ENCODE results near the gene GPX7. TPM values are rescaled to one million over a fixed set of nuclear protein-coding genes. Genes with fewer than 3 reads are reported as not detected.

The GPX7 gene
- total RNA-seq, 1 experiment from 2014 or later = not detected

DNA sequence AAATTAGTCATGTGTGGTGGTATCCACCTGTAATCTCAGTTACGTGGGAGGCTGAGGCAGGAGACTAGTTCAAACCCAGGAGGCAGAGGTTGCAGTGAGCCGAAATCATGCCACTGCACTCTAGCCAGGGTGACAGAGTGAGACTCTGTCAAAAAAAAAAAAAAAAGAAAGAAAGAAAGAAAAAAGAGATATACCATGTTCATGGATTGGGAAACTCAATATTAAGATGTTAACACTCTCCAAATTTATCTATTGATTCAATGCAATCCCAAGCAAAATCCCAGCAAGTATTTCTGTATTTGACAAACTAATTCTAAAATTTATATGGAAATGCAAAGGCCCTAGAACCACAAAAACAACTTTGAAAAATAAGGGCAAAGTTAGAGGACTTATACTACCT is 19.8 kb downstream of the GPX7 start:
- no peaks in the 10 kb centered on the region for H3K36me3 ChIP-seq (ENCODE audit: low read depth)
- H3K9me2 ChIP-seq (ENCODE audit: insufficient read depth) = no peaks in the 10 kb centered on the region
- intact Hi-C loops (cut with micrococcal nuclease; ENCODE audit: unreplicated experiment) = no loop called here
- no peaks in the 10 kb centered on the region for H3F3A ChIP-seq (ENCODE audit: insufficient read depth, low read depth)
- TF ChIP-seq EZH2 (IDR thresholded peaks at IDR 0.05; ENCODE audit: low read depth) = no peak
- TF ChIP-seq, protein P1, sequence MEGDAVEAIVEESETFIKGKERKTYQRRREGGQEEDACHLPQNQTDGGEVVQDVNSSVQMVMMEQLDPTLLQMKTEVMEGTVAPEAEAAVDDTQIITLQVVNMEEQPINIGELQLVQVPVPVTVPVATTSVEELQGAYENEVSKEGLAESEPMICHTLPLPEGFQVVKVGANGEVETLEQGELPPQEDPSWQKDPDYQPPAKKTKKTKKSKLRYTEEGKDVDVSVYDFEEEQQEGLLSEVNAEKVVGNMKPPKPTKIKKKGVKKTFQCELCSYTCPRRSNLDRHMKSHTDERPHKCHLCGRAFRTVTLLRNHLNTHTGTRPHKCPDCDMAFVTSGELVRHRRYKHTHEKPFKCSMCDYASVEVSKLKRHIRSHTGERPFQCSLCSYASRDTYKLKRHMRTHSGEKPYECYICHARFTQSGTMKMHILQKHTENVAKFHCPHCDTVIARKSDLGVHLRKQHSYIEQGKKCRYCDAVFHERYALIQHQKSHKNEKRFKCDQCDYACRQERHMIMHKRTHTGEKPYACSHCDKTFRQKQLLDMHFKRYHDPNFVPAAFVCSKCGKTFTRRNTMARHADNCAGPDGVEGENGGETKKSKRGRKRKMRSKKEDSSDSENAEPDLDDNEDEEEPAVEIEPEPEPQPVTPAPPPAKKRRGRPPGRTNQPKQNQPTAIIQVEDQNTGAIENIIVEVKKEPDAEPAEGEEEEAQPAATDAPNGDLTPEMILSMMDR (conservative IDR thresholded peaks at IDR 0.05) = no peak
- no TSS peak for BruUV-seq (replicated peaks)
- no peaks in the 10 kb centered on the region for H3K79me2 ChIP-seq (ENCODE audit: low read depth)
- H3K27ac ChIP-seq = no peak overlapping the region
- DNase-seq = no peak
- ChIA-PET POLR2A (ENCODE audit: unreplicated experiment) (no interaction called here), CTCF (no interaction called here)
- H3K27me3 ChIP-seq (ENCODE audit: insufficient read depth, low read depth) = no peaks in the 10 kb centered on the region
- no peaks in the 10 kb centered on the region; the same call in 1 of the 2 replicates for H3K9me3 ChIP-seq (ENCODE audit: insufficient read depth, low read depth)
- H3K4me1 ChIP-seq (replicated peaks; ENCODE audit: insufficient read depth) = no peaks in the 10 kb centered on the region
- H2AFZ ChIP-seq = no peak overlapping the region
- no peak overlapping the region for H3K4me2 ChIP-seq
- no peaks in the 10 kb centered on the region for H4K20me1 ChIP-seq (ENCODE audit: insufficient read depth)
- no peak overlapping the region for H3K4me3 ChIP-seq

GRCh38 chr1:52623812-52624211 is 21.6 kb downstream of the GPX7 start:
- CTCF ChIA-PET = no interaction called here

GRCh38 chr1:52627028-52627427 is 24.9 kb downstream of the GPX7 start:
- H3K4me2 ChIP-seq = no peak overlapping the region
- H3K4me3 ChIP-seq = no peak overlapping the region
- no peaks in the 10 kb centered on the region for H3K27me3 ChIP-seq (ENCODE audit: insufficient read depth, low read depth)
- ChIA-PET POLR2A (ENCODE audit: unreplicated experiment) (no interaction called here), CTCF (interaction anchor here (0.7 kb wide), 2 partner anchors 200 to 203 kb away, joined by 4 to 5 read pairs; no protein-coding TSS in a partner anchor)
- no peaks in the 10 kb centered on the region for H3K9me3 ChIP-seq (ENCODE audit: insufficient read depth, low read depth)
- no peak for DNase-seq
- no peak overlapping the region for H2AFZ ChIP-seq
- intact Hi-C loops (cut with micrococcal nuclease; ENCODE audit: unreplicated experiment) = no loop called here
- H3K4me1 ChIP-seq (replicated peaks; ENCODE audit: insufficient read depth) = no peaks in the 10 kb centered on the region
- no peaks in the 10 kb centered on the region for H3K79me2 ChIP-seq (ENCODE audit: low read depth)
- H3K27ac ChIP-seq = no peak overlapping the region
- peaks cover 8% of the 10 kb centered on the region; the same call in 1 of the 2 replicates for H3F3A ChIP-seq (ENCODE audit: insufficient read depth, low read depth)
- no peaks in the 10 kb centered on the region for H3K9me2 ChIP-seq (ENCODE audit: insufficient read depth)
- TF ChIP-seq, protein P1 (conservative IDR thresholded peaks at IDR 0.05) = no peak
- TF ChIP-seq EZH2 (IDR thresholded peaks at IDR 0.05; ENCODE audit: low read depth) = no peak
- H3K36me3 ChIP-seq (ENCODE audit: low read depth) = no peaks in the 10 kb centered on the region
- BruUV-seq (replicated peaks) = no TSS peak
- no peaks in the 10 kb centered on the region for H4K20me1 ChIP-seq (ENCODE audit: insufficient read depth)

More at GRCh38 chr1:52623812-52624211, 21.6 kb downstream of the GPX7 start:
- POLR2A ChIA-PET (ENCODE audit: unreplicated experiment) = no interaction called here
- TF ChIP-seq EZH2 (IDR thresholded peaks at IDR 0.05; ENCODE audit: low read depth) = no peak
- TF ChIP-seq, protein P1 (conservative IDR thresholded peaks at IDR 0.05) = no peak
- H3K4me2 ChIP-seq = no peak overlapping the region
- H3K9me3 ChIP-seq (ENCODE audit: insufficient read depth, low read depth) = no peaks in the 10 kb centered on the region; the same call in 1 of the 2 replicates
- no peaks in the 10 kb centered on the region for H3K36me3 ChIP-seq (ENCODE audit: low read depth)
- H3K9me2 ChIP-seq (ENCODE audit: insufficient read depth) = no peaks in the 10 kb centered on the region
- H3K4me1 ChIP-seq (replicated peaks; ENCODE audit: insufficient read depth) = no peaks in the 10 kb centered on the region
- H3K27me3 ChIP-seq (ENCODE audit: insufficient read depth, low read depth) = no peaks in the 10 kb centered on the region
- H2AFZ ChIP-seq = no peak overlapping the region
- intact Hi-C loops (cut with micrococcal nuclease; ENCODE audit: unreplicated experiment) = no loop called here
- H3K4me3 ChIP-seq = no peak overlapping the region
- H3K27ac ChIP-seq = no peak overlapping the region
- H3F3A ChIP-seq (ENCODE audit: insufficient read depth, low read depth) = no peaks in the 10 kb centered on the region
- no TSS peak for BruUV-seq (replicated peaks)
- H4K20me1 ChIP-seq (ENCODE audit: insufficient read depth) = no peaks in the 10 kb centered on the region
- no peaks in the 10 kb centered on the region for H3K79me2 ChIP-seq (ENCODE audit: low read depth)
- DNase-seq = no peak
